Left kidney (tissue), 8 donors: ENCODE results near the gene LPAR2. TPM values are rescaled to one million over a fixed set of nuclear protein-coding genes. Genes with fewer than 3 reads are reported as not detected.
"Not testable (repeated sequence)": the region's sequence is repeated elsewhere in the genome, so short reads cannot be mapped to it uniquely, and the experiment has no call there.

Experiments used
- DNase-seq: peaks from one replicate; pipeline ENCODE4 v3.0.0-alpha.2; 2013
- long read RNA-seq, 8 donors: transcript quantifications; one replicate each; lab custom pipeline, GENCODE V29; 2026
- polyA plus RNA-seq: library from polyadenylated mRNA; unstranded; fragments of 120-200 nt; gene quantifications from one replicate; pipeline ENCODE4 v1.2.1, GENCODE V29; 2013; ENCODE audit not compliant: insufficient read length

Gene LPAR2
- polyA plus RNA-seq = 26.1 TPM
- long read RNA-seq, donor 1, partial matches to known transcripts = 24 of 27 reads
- long read RNA-seq, donor 1, other reads (novel, unspliced or antisense) = 0 of 27 reads
- long read RNA-seq, donor 2, partial matches to known transcripts = 0 of 3 reads
- long read RNA-seq, donor 2, other reads (novel, unspliced or antisense) = 0 of 3 reads
- long read RNA-seq, donor 3, partial matches to known transcripts = 0 of 4 reads
- long read RNA-seq, donor 3, other reads (novel, unspliced or antisense) = 0 of 4 reads
- long read RNA-seq, donor 4 = 0 reads
- long read RNA-seq, donor 5, transcript LPAR2-201 (3 exons, 1,791 nt) = major isoform, 6 of 7 reads
- long read RNA-seq, donor 5, partial matches to known transcripts = 0 of 7 reads
- long read RNA-seq, donor 5, other reads (novel, unspliced or antisense) = 0 of 7 reads
- long read RNA-seq, donor 6, partial matches to known transcripts = 0 of 2 reads
- long read RNA-seq, donor 6, other reads (novel, unspliced or antisense) = 0 of 2 reads
- long read RNA-seq, donor 7, partial matches to known transcripts = 7 of 10 reads
- long read RNA-seq, donor 7, other reads (novel, unspliced or antisense) = 0 of 10 reads
- long read RNA-seq, donor 8 = 0 reads

- DNase-seq = peak; percentile 45
These were observed at the start of gene LPAR2 for GRCh38 chr19:19627621-19628500. TSS of gene LPAR2 (minus strand) at chr19:19628220. CDS start at chr19:19627275, 945 bp downstream.

GRCh38 chr19:19677579-19677978 lies 49.6 kb upstream of the LPAR2 start:
- DNase-seq = no peak

- no peak for DNase-seq
These were observed 46.3 kb upstream of the LPAR2 start for GRCh38 chr19:19674315-19674714.

- no peak for DNase-seq
These were observed 44.8 kb upstream of the LPAR2 start for GRCh38 chr19:19672816-19673215.

- DNase-seq = no peak
These were observed 42.1 kb upstream of the LPAR2 start for GRCh38 chr19:19670070-19670551.

GRCh38 chr19:19668230-19669012 lies 40.4 kb upstream of the LPAR2 start, which contains the start of gene ZNF101:
TSS of gene ZNF101 (plus strand) at chr19:19668839. CDS start at chr19:19668964, 125 bp downstream.
- DNase-seq = peak; percentile 93

- not testable (repeated sequence) for DNase-seq
These were observed 37.5 kb upstream of the LPAR2 start for GRCh38 chr19:19665420-19665948.

- peak; percentile 95 for DNase-seq
These were observed 35.5 kb upstream of the LPAR2 start, which contains the start of gene ATP13A1 for GRCh38 chr19:19663256-19664120. TSS of gene ATP13A1 (minus strand) at chr19:19663676. CDS start at chr19:19663666, 10 bp downstream.

GRCh38 chr19:19662871-19663255 lies 34.8 kb upstream of the LPAR2 start:
- DNase-seq = no peak

GRCh38 chr19:19662344-19662743 lies 34.3 kb upstream of the LPAR2 start:
- no peak for DNase-seq

GRCh38 chr19:19661675-19662251 lies 33.7 kb upstream of the LPAR2 start:
- no peak for DNase-seq

GRCh38 chr19:19661141-19661674 lies 33.2 kb upstream of the LPAR2 start:
- DNase-seq = no peak

- no peak for DNase-seq
These were observed 31.7 kb upstream of the LPAR2 start for GRCh38 chr19:19659646-19660245.

GRCh38 chr19:19657397-19657783 lies 29.4 kb upstream of the LPAR2 start:
- DNase-seq = no peak

- DNase-seq = no peak
These were observed 28.7 kb upstream of the LPAR2 start for GRCh38 chr19:19656451-19657396.

- no peak for DNase-seq
These were observed 27.8 kb upstream of the LPAR2 start for GRCh38 chr19:19655641-19656343.

- DNase-seq = no peak
These were observed 27.1 kb upstream of the LPAR2 start for GRCh38 chr19:19655051-19655594.
